ENCODE data around the gene ZNF74.
A peak's percentile ranks its signal among the peaks of the same experiment; 100 is the strongest.
"Not testable (repeated sequence)": the region's sequence is repeated elsewhere in the genome, so short reads cannot be mapped to it uniquely, and the experiment has no call there.

ZNF74 gene

DNA sequence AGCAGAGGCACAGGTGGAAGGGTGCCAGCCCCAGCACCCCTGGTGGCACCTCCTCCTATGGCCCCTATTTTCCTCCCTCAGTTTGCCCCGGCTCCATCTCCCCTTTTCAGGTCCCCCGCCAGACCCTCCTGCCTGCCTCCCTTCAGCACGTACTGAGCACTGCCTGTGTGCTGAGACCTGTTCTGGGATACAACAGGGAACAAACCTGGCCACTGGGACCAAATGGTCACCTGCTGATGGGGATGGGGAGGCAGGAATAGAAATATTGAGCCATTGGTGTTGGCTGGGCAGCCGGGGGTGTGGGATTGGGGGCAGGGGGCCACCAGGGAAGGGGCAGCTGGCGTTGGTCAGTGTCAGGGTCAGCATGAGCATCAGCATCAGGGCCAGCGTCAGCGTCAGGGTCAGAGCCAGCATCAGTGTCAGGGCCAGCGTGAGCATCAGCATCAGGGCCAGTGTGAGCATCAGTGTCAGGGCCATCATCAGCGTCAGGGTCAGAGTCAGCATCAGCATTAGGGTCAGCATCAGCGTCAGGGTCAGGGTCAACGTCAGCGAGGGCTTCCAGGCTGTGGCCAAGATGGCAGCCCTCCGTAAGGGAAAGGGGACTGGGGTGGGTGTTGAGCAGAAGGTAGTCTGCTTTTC lies 7.5 kb downstream of the ZNF74 start:
- DNase-seq = no peak

DNA sequence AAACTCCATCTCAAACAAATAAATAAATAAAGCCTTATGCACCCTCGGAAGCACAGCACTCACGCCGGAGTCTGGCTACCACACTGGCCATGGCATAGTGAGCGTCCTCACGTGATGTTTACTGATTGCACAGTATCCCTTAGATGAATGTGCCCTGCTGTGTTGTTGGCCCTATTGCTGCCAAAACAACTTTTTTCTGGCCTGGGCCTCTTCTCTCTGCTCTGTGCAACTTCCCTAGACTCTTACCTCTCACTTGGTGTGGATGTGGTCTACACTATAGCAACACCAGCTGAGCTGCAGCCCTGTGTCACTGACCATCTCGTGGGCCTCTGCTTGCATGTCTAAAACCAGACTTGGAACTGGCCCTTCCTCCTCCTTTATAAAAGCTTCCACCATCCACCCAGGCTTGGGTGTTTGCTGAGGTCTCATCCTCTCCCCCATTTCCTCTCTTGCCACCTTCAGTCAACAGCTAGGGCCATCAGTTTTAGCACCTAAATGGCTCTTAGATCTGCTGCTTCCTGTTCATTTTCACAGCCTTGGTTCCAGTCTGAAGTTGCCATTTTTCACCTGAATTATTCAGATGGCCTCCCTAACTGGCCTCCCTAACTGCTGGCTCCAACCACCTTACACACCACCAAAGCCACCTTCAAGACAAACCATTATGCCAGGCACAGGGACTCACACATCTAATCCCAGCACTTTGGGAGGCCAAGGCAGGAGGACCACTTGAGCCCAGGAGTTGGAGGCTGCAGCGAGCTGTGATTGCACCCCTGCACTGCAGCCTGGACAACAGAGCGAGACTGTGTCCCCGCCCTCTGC lies 9.2 kb downstream of the ZNF74 start:
- DNase-seq = no peak

DNA sequence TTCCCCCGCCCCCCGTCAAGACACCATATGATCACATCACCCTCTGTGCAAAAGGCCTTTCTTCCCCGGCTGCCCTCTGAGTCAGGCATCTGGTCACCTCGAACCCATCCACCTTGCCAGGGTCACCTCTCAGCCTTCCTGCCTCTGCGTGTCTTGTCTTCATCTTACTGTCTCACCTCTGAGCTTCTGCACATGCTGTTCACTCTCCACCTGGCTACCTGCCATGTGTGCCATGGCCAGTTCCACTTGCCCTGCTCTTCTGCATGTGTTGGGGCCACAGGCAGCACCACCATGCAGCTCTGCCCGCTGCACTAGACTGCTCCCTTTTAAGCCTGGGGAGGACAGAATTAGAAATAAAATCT lies 9.8 kb downstream of the ZNF74 start:
- DNase-seq = no peak

DNA sequence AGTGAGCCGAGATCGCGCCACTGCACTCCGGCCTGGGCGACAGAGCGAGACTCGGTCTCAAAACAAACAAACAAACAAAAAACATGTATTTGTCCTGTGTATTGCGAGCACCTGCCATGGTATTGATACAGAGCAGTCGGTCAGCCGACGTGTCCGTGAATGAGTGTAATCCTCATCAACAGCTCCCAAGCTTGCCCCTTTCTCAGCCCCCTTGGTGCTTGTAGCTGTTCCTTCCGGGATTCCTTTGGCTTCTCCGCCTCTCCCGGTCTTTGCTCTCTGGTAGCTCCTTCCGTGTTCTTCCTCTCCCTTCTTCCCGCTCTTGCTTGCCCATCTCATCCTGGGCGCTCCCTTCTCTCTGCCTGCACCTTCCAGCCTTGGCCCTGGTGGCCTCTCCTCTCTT lies 10.9 kb downstream of the ZNF74 start:
- DNase-seq = no peak

DNA sequence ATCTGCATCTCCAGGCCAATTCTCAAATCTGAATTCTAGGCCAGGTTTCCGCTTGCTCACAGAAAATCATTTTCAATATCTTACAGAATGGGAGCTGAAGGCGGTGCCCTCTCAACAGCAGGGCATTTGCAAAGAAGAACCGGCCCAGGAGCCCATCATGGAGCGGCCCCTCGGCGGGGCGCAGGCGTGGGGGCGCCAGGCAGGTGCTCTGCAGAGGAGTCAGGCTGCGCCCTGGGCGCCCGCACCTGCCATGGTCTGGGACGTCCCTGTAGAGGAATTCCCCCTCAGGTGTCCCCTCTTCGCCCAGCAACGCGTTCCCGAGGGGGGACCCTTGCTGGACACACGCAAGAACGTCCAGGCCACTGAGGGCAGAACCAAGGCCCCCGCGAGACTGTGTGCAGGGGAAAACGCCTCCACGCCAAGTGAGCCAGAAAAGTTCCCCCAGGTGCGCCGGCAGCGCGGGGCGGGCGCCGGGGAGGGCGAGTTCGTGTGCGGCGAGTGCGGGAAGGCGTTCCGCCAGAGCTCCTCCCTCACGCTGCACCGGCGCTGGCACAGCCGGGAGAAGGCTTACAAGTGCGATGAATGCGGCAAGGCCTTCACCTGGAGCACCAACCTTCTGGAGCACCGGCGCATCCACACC lies 11.5 kb downstream of the ZNF74 start:
- DNase-seq = no peak

DNA sequence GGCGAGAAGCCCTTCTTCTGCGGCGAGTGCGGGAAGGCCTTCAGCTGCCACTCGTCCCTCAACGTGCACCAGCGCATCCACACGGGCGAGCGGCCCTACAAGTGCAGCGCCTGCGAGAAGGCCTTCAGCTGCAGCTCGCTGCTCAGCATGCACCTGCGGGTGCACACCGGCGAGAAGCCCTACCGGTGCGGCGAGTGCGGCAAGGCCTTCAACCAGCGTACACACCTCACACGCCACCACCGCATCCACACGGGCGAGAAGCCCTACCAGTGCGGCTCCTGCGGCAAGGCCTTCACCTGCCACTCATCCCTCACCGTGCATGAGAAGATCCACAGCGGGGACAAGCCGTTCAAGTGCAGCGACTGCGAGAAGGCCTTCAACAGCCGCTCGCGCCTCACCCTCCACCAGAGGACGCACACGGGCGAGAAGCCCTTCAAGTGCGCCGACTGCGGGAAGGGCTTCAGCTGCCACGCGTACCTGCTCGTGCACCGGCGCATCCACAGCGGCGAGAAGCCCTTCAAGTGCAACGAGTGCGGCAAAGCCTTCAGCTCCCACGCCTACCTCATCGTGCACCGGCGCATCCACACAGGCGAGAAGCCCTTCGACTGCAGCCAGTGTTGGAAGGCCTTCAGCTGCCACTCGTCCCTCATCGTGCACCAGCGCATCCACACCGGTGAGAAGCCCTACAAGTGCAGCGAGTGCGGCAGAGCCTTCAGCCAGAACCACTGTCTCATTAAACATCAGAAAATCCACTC lies 12.2 kb downstream of the ZNF74 start:
- no peak for DNase-seq

DNA sequence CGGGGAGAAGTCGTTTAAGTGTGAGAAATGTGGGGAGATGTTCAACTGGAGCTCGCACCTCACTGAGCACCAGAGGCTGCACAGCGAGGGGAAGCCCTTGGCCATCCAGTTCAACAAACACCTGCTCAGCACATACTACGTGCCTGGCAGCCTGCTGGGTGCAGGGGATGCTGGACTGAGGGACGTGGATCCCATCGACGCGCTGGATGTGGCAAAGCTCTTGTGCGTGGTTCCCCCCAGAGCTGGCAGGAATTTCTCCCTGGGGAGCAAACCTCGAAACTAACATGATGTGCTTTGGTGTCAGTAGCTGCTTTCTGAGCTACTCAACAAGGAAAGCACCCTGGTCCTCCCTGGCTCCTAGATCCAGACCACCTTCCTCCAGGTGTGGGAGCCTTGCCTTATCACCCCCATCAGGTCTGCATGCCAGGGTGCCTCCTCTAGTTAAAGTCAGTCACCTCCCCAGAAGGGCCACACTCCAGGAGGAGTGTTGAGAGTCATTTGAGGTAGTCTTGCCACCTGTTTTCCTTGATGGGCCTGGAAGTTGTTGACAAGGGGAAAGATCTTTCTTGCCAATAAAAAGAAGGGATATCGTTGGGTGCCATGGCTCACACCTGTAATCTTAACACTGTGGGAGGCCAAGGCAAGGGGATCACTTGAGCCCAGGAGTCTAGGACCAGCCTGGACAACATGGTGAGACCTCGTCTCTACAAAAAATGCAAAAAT lies 12.9 kb downstream of the ZNF74 start:
- no peak for DNase-seq

DNA sequence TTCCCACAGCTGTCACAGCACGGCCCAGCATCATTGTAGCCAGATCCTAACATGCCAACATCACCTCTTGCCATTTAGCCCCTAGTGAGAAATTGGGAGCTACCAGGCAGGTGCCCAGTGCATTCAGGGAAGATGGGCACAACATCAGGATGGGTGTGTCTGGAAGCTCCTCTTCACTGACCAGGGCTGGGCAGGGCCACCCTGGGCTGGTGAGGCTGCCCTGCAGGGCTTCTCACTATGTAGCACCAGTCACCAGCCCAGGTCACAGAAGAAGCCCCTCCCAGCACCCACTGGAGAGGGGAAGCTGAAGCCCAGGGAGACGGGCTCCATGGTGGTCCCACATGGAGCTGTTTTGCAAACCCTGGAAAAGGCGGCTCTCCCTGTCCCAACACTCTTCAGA lies 13.9 kb downstream of the ZNF74 start:
- no peak for DNase-seq

DNA sequence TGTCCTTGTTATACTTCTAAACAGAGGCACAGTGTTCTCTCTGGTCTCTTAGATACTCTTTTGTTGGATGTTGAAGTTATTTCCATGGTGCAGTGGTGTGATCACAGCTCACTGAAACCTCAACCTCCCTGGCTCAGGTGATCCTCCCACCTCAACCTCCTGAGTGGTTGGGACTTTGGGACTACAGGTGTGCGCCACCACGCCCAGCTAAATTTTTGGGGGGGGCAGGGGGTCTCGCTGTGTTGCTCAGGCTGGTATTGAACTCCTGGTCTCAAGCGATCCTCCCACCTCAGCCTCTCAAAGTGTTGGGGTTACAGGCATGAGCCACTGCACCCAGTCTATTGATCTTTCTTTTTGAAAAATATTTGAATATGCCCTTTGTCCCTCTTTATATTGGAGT lies 14.9 kb downstream of the ZNF74 start:
- no peak for DNase-seq

DNA sequence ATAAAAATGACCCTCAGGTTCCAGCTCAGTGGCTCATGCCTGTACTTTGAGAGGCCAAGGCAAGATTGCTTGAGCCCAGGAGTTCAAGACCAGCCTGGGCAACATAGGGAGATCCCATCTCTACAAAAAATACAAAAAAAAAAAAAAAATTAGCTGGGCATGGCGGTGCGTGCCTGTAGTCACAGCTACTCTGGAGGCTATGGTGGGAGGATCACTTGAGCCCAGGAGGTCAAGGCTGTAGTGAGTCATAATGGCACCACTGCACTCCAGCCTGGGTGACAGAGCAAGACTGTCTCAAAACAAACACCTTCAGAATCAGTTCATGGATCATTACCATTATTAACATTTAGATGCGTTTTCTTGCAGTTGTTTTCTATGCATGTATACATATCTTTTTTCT lies 15.4 kb downstream of the ZNF74 start:
- DNase-seq = not testable (repeated sequence)

DNA sequence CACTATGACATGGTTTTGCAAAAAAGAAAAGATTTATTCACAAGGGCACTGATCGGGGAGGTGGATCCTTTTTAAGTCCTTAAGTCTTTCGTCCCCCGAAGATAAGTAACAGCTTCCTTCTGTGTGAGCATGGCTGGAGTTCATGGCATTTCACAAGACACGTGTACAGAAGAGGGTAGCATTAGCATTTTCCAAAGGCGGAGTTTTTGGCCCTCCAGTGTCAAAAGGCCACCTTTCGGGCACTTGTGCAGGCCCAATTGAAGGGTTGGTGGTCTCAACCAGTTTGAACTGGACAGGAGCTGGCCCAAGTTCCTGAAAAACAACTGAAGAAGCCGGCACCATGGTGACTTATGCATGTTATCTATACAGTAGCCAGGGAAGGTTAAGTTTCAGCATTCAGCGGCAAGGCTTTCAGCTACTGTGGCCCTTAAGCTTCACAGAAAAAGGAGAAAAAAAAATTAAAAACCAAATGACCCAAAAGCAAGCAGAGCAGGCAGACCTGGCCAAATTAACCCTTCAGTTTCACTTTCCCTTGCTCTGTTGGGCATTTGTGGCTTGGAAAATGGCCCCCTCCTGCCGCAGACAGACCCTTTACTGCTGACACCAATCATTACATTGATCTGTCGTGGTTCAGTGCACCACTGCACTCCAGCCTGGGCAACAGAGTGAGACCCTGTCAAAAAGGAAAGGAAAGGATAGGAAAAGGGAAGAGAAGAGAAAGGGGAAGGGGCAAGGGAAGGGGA lies 18.7 kb downstream of the ZNF74 start:
- DNase-seq = no peak

DNA sequence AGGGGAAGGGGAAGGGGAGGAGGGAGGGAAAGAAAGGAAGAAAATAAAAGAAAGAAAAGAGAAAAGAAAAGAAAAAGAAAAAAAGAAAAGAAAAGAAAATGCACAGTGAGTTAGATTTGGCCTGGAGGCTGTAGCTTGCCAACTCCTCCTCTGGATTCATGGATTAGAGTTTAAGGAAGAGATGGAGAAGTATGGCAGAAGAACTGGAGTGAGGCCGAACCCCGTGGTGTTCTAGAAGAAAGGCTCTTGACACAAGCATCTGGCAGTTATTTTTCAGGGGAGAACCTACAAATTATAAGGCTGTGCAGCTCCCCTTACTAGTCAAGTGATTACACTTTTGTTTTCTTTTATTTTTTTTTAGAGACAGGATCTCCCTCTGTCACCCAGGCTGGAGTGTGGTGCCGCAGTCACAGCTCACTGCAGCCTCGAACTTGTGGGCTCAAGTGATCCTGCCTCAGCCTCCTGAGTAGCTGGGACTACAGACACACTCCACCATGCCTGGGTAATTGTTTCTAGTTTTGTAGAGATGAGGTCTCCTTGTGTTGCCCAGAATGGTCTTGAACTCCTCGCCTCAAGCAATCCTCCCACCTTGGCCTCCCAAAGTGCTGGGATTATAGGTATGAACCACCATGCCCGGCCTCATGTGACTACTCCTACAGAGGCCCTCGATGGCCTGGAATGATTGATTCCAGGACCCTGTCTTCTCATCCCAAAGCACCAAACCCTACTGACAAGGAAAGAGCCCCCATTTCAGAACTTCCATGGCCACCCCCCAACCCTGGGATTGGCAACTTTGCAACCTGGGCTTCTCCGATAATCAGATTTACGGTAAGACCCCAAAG lies 19.5 kb downstream of the ZNF74 start:
- no peak for DNase-seq

DNA sequence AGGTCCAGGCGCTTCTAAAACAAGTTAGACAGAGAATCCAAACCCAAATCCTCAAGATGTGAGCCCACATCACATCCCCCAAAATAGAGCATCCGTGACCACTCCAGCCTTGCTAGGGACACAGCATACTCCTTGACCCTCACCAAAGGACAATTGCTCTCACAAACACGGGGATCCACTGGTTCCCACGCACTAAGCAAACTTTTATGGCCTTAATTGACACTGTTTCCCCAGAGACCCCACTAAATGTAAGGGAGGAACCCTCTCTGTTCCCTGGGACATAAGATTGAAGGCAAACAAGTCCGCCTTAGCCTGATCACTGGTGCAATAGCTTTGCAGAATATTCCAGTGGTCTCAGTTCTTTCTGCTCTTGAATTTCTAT lies 20.1 kb downstream of the ZNF74 start:
- no peak for DNase-seq

DNA sequence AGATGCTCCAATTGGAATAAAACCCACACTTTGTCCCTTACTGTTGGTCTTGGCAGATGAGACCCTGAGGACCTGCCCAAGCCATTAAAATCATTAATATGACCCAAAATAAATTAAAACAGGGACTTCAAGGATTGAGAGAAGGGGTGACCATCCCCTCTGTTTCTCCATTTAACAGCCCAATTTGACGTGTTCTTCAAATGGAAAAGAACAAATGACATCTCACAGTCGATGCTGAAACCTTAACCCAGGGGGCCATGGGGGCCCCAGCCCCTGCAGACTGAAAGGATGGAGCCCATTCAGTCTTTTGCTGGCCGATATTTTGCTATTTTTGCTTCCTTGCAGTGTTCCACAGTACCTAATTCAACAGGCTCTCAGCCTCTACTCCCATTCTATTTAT lies 20.5 kb downstream of the ZNF74 start:
- DNase-seq = no peak

DNA sequence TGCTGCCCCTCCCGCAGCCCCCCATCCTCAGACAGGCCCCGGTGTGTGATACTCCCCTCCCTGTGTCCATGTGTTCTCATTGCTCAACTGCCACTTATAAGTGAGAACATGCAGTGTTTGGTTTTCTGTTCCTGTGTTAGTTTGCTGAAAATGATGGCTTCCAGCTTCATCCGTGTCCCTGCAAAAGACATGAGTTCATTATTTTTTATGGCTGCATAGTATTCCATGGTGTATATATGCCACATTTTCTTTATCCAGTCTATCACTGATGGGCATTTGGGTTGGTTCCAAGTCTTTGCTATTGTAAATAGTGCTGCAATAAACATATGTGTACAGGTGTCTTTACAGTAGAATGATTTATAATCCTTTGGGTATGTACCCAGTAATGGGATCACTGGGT lies 21.3 kb downstream of the ZNF74 start:
- DNase-seq = not testable (repeated sequence)

DNA sequence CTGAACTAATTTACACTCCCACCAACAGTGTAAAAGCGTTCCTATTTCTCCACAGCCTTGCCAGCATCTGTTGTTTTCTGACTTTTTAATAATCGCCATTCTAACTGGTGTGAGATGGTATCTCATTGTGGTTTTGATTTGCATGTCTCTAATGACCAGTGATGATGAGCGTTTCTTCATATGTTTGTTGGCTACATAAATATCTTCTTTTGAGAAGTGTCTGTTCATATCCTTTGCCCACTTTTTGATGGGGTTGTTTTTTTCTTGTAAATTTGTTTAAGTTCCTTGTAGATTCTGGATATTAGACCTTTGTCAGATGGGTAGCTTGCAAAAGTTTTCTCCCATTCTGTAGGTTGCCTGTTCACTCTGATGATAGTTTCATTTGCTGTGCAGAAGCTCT lies 21.7 kb downstream of the ZNF74 start:
- DNase-seq = not testable (repeated sequence)

DNA sequence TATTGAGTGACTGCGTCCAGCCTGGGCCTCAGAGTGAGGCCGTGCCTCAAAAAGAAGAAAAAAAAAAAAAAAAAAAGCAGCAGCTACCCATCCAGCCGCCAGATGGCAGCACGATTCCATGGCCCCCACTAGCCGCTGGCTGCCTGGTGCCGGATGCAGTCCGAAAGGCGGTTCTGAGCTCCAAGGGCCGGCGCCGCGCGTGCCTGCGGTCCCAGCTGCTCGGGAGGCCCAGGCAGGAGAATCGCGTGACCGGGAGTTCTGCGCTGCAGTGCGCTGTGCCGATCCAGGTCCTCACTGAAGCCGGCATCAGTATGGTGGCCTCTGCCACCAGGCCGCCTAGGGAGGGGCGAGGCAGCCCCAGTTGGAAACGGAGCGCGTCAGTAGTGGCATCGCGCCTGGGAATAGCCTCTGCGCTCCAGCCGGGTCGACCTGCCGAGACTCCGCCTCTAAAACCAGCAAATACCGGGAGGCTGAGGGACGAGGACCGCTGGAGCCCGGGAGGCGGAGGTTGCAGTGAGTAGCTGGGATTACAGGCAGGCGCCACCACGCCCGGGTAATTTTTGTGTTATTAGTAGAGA lies 24.3 kb downstream of the ZNF74 start:
- DNase-seq = peak; percentile 87

DNA sequence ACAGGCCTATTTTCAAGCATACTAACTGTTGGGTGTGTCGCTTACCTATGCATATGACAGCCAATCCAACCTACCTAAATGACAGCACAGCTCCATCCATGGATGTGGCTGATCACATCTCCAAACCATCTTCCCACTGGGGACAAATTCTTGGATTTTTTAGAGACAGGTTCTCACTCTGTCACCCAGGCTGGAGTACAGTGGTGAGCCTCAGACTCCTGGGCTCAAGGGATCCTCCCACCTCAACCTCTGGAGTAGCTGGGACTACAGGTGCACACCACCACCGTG lies 25.7 kb downstream of the ZNF74 start:
- DNase-seq = no peak

DNA sequence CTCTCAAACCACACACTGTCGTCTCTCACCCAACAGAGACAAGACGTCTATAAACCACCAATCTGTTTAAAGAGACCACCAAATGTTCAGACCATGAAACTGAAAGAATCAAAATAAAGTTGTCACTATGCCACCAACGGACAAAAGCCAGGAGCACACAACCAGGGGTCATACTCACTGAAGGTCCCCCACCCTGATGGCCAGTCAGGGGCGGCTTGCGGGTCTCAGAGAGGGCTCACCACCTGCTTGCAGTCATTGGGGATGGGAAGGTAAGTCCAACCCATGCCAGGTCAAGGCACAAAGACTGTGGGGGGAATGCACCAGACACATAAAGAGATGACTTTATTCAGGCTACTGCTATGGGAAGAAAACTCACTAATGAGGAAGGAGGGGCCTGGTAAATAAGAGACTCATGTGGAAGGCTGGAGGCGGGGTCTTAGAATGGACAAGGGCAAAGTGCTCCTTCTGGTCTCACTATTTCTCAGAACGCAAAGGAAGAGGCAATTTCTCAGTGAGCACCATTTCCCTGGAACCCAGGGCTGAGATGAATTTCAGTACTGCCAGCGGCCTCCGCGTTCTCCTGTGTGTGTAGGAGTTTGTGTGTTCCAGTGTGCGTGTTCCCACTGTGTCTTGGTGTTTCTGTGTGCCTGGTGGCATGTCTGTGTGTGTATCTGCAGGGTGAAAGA lies 26.3 kb downstream of the ZNF74 start:
- DNase-seq = no peak

DNA sequence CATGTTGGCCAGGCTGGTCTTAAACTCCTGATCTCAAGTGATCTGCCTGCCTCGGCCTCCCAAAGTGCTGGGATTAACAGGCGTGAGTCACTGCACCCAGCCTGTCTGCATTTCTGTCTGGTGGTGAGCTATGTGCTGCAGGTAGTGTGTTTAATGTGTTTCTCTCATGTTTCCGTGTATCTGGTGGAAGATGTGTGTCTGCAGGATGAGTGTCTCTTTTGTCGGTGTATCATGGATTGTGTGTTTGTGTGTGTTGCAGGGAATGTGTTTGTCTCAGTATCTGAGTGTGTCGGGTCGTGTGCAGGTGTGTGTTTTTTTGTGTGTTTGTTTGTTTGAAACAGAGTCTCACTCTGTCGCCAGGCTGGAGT lies 27.5 kb downstream of the ZNF74 start:
- DNase-seq = no peak
